Thoracic aorta (tissue), 2 donors: ENCODE results near the gene ZNF783. TPM values are rescaled to one million over a fixed set of nuclear protein-coding genes. Genes with fewer than 3 reads are reported as not detected.

Source experiments
- ATAC-seq: fragments of 150-250 bp; one replicate; pipeline ENCODE4 v1.8.0; 2017; ENCODE audit warnings: low read depth; ENCODE audit not compliant: insufficient number of reproducible peaks, low FRiP score
- DNase-seq: peaks from one replicate; pipeline ENCODE4 v3.0.0-alpha.2; 2020; ENCODE audit warnings: low spot score
- H3K27ac ChIP-seq, 2 donors: fragments of 200-600 bp; sonication (generic); 1 replicate in 1 of 2; 2 replicates in 1 of 2; pipeline ENCODE4 v1.5.1; 2016; ENCODE audit warnings: mild to moderate bottlenecking in 2 of 2, moderate library complexity in 2 of 2
- H3K27me3 ChIP-seq: fragments of 200-600 bp; sonication (generic); replicated peaks from 2 replicates; pipeline ENCODE4 v1.6.0; 2016; ENCODE audit warnings: mild to moderate bottlenecking; ENCODE audit not compliant: insufficient read depth
- H3K36me3 ChIP-seq: fragments of 200-600 bp; sonication (generic); one replicate; pipeline ENCODE4 v1.5.1; 2016
- H3K4me1 ChIP-seq, 2 donors: fragments of 200-600 bp; sonication (generic); 1 replicate in 1 of 2; 2 replicates in 1 of 2; pipeline versions ENCODE4 v1.5.1 to v1.6.0; 2016; ENCODE audit warnings: low read depth in 2 of 2, mild to moderate bottlenecking in 1 of 2; ENCODE audit not compliant: control insufficient read depth in 1 of 2
- H3K4me3 ChIP-seq: fragments of 200-600 bp; sonication (generic); 2 replicates; pipeline ENCODE4 v1.5.1; 2016; ENCODE audit warnings: mild to moderate bottlenecking
- H3K9me3 ChIP-seq: fragments of 200-600 bp; sonication (generic); 2 replicates; pipeline ENCODE4 v1.5.1; 2016
- CTCF ChIP-seq: fragments of 200-600 bp; sonication (generic); IDR thresholded peaks from one replicate; pipeline ENCODE4 v1.5.1; 2019; ENCODE audit warnings: antibody characterized with exemption
- total RNA-seq, 2 donors: library from RNA; depleted of rRNA; stranded (reverse); fragments of >200 nt; gene quantifications; one replicate each; pipeline versions ENCODE4 v1.1.0 to v1.2.3, GENCODE V29; 2016

ZNF783 gene
- 10 to 100 TPM; 23.6 to 28.9 TPM for total RNA-seq

- peaks cover 18% of the 10 kb centered on the region for H3K36me3 ChIP-seq
Measured at GRCh38 chr7:149261829-149262617, at the start of gene ZNF783. Gene ZNF783 (plus strand): TSS chr7:149262196. CDS start chr7:149262334, 138 bp downstream.

GRCh38 chr7:149214020-149214720, 47.8 kb upstream of the ZNF783 start:
- DNase-seq: no peak
- Histone ChIP-seq H3K9me3 (no peaks in the 10 kb centered on the region), H3K27ac (no peak overlapping the region), H3K4me1 (no peaks in the 10 kb centered on the region), H3K4me3 (no peak overlapping the region), H3K36me3 (peaks cover 78% of the 10 kb centered on the region), H3K27me3 (no peaks in the 10 kb centered on the region)
- no peak for ATAC-seq
- TF ChIP-seq CTCF: no peak

More at GRCh38 chr7:149261829-149262617, at the start of gene ZNF783:
- ATAC-seq (peak; percentile 76), DNase-seq (peak; percentile 52)
- no peaks in the 10 kb centered on the region for H3K27me3 ChIP-seq
- H3K4me3 ChIP-seq: peak within 1 kb of the TSS; percentile 81
- H3K9me3 ChIP-seq: no peaks in the 10 kb centered on the region
- H3K27ac ChIP-seq: peak within 1 kb of the TSS; percentile 85 to 88
- H3K4me1 ChIP-seq: peaks cover 6 to 18% of the 10 kb centered on the region in 2 donors
- peak; percentile 72 for TF ChIP-seq CTCF

GRCh38 chr7:149216402-149216801, 45.6 kb upstream of the ZNF783 start:
- H3K9me3 ChIP-seq: no peaks in the 10 kb centered on the region
- ATAC-seq: no peak
- H3K4me3 ChIP-seq: no peak overlapping the region
- H3K27me3 ChIP-seq: no peaks in the 10 kb centered on the region
- DNase-seq: no peak
- peaks cover 75% of the 10 kb centered on the region for H3K36me3 ChIP-seq
- H3K4me1 ChIP-seq: no peaks in the 10 kb centered on the region
- H3K27ac ChIP-seq: no peak overlapping the region
- TF ChIP-seq CTCF: no peak

- peaks cover 69% of the 10 kb centered on the region for H3K36me3 ChIP-seq
- DNase-seq (no peak), ATAC-seq (no peak)
- no peak overlapping the region for H3K4me3 ChIP-seq
- no peaks in the 10 kb centered on the region for H3K9me3 ChIP-seq
- no peaks in the 10 kb centered on the region for H3K4me1 ChIP-seq
- H3K27ac ChIP-seq: no peak overlapping the region
- no peaks in the 10 kb centered on the region for H3K27me3 ChIP-seq
- TF ChIP-seq CTCF: no peak
Measured at GRCh38 chr7:149217570-149217969, 44.4 kb upstream of the ZNF783 start.
